GM19193 (cell line): ENCODE results near the gene HOXC11.

ENCODE experiments used
- POLR2A ChIP-seq: IDR thresholded peaks from 4 replicates; pipeline ENCODE4 v1.6.1; 2011; ENCODE audit not compliant: insufficient read depth, insufficient read length; ENCODE audit errors: extremely low read depth

HOXC11 gene

DNA sequence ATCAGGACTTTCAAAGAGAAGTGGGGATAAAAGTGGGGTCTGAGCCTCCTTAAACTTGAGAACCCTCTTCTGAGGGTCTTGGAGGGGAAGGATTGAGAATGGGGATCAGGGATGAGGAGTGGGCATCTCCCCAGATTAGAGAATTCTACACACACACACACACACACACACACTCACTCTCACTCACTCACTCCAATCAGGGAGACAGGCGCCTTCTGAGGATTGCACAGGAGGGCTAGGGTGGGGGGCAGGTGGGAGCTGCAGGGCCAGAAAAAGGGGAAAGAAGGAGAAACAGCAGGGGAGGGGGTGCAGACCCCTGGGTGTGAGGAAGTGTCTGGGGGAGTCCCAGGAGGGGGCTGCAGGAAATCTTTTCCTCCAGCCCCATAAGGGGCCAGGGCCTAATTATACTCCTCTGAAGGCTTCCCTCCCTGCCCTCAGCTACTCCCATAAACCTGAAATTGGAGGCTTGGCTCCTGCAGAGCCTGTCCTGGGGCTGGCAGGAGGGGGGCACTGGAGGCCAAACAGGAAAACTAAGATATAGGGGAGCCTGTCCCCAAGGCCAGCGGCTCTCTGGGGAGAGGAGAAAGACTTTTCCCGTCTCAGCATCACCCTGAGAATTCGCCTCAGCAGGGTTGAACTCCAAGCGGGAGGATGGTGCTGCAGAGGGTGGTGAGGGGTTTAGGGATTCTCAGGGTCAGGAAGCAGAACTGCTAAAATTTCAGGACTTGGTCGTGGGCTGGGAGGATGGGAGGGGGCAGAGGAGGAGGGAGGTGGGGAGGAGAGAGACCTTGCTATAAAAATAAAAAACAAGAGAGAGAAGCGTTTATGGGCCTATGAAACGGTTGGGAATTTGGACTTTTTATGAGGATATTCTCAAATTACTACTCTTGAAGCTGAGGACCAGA is 28.6 kb downstream of the HOXC11 start:
- no peak for TF ChIP-seq POLR2A

DNA sequence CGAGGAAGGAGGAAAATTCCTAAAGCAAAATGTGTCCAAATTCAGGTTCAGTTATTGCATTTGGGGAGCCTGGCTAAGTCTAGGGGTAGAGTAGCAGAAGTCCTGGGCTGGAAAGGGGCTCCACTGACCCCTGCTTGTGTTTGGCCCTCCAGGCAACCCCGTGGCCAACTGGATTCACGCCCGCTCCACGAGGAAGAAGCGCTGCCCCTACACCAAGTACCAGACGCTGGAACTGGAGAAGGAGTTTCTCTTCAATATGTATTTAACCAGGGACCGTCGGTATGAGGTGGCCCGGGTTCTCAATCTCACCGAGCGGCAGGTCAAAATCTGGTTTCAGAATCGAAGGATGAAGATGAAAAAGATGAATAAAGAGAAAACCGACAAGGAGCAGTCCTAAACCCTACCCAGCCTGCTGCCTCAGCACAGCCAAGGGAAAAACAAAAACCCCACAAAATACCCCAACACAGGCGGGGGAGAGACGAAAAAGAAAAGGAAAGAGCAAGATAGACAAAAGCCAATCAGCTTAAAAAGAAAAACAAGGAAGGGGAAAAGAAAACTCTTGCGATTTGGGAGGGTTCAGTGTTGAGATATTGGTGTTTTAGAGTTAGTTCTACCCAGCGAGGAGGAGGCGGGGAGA is 29.5 kb downstream of the HOXC11 start:
- TF ChIP-seq POLR2A: no peak

DNA sequence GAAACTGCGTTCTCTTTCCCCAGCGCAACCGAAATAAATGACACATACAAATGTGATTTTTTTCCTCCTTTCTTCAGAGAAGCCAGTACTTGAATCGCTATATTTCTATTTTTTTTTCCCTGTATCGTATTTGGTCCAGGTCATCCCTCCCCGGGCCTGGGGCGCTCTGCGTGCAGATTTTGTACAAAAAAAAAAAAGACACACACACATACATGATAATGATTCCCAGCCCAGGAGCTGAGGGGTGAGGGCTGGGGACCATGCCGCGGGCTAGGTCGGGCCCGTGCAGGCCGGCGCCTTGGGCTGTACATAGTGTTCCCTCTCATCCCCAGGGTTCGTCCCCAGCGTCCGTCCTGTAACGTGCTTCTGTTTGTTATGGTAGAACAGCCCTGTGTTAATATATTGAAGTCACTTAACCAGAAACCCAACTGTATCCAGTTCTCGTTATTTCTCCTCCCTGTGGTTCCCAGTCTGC is 30.0 kb downstream of the HOXC11 start:
- no peak for TF ChIP-seq POLR2A

DNA sequence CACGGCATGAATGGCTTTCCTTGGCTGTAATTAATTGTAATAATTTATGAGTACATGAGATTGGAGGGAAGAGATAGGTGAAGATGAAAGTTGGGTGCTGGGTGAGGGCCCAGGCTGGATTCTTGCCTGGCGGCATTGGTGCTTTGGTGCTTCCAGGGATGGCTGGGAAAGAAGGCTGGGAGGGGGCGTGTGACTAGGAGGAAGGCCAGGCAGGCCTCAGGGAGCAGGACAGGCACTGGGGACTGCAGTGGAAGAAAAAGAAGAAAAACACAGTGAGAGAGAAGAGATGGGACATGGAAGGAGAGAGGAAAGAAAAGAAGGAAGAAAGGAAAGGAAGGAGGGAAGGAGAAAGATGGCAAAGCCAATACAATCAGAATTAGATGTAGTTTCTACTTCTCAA is 30.7 kb downstream of the HOXC11 start:
- TF ChIP-seq POLR2A: no peak

DNA sequence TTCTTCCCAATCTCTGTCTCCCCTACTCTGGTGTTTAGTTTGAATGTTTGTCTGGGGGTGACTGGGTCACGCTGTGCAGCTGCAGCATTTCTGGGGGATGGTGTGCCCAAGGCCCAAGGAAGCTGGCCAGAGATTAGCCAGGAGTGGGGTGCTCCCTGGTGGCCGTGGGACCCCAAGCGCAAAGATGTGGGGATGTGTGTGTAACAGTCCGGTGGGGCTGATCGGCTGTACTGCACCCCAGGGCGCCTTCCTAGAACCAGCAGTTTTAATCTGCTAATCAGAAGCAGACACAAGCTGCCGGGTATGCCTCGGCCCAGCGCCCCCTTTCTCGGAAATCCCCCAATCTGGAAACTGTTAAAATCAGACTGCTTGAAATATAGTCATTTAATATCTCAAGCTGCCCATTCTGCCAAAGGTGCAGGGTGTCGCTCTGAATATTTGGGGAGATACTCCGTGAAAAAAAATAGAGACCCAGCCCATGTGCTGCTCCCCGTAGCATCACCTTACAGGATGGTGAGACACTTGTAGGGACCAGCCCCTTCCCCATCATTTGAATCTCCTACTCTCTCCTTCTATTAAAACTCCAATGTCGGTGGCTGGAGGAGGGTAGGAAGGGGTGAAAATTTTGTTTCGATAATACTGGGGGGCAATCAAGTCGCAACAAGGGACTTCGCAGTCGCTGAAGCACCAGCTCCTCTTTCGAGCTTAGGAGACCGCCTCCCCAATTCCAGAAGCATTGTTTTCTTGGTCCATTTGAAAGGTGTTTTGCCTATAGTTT is 31.3 kb downstream of the HOXC11 start:
- no peak for TF ChIP-seq POLR2A

DNA sequence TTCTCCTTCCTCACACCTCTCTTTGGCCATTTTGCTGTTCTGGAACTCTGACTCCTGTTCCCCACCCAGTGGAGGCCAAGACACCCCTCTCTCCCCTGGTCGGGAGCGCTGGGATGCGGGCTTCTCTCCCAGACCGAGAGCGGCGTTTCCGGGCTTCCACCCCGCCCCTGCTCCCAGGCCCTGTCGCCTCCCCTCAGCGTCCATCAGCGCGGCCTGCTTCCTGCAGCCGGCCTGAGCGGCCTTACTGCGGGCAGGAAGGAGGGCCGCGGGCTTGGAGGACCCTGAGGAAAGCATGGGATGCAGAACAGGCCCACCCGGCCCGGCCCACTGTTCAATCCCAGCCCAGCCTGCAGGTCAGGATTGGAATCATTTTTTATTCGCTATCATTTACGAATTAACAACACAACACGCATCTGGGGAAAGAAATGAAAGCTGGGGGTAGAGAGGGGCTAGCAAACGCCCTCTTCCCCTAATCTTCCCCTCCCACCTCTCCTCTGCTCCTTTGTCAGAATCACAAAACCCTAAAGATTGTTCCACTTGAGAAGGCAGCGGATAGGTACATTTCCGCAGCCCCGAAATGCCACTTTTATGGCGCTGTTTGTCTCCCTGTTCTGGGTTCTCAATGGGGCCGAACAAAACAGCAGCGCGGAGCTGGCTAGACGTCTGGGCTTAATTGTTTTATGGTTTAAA is 32.1 kb downstream of the HOXC11 start:
- no peak for TF ChIP-seq POLR2A

DNA sequence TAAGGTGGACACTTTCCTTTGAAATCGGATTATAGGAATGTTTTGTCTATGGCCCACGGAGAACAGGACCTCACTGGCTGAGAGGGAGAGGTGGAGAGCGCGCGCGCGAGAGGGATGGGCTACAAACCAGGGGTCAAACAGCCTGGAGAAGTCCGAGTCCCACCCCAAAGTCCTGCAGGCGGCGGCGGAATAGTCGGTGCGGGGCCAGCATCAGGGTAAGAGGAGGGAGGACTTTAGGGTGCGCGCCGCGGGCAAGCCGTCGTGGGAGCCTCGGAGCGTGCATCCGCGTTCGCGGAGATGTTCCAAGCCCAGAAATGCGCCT is 32.6 kb downstream of the HOXC11 start:
- TF ChIP-seq POLR2A: no peak

DNA sequence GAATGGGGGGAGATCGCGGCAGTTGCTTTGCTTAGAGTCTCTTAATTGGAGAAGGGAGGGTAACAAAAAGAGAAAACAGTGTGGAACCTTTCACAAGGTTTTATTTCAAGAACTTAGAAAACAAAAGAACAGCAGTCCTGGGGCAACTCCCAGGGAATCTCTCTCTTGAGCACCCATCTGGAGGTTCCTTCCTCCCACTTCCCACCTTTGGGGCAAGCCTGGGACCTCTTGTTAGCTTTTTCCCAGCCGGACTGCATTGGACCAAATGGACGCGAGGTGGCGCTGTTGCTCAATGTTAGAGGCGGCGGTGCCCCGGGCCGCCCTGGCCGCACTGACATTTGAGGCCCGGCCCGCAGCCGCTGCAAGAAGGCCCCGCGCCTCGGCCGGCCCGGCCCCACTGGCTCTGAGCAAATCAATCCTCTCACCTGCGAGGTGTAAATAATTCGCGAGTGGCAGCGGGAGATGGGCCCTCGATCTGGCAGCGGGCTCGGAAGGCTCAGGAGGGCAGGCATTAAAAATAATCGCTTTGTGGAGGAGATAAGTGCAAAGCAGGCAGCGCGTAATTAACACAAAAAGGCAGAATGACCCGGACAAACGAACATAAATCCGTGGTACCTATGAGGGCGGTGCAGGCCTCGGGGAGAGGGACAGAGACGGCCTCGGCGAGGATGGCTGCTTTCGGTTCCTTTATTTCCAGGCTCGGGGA is 33.1 kb downstream of the HOXC11 start:
- TF ChIP-seq POLR2A: no peak

DNA sequence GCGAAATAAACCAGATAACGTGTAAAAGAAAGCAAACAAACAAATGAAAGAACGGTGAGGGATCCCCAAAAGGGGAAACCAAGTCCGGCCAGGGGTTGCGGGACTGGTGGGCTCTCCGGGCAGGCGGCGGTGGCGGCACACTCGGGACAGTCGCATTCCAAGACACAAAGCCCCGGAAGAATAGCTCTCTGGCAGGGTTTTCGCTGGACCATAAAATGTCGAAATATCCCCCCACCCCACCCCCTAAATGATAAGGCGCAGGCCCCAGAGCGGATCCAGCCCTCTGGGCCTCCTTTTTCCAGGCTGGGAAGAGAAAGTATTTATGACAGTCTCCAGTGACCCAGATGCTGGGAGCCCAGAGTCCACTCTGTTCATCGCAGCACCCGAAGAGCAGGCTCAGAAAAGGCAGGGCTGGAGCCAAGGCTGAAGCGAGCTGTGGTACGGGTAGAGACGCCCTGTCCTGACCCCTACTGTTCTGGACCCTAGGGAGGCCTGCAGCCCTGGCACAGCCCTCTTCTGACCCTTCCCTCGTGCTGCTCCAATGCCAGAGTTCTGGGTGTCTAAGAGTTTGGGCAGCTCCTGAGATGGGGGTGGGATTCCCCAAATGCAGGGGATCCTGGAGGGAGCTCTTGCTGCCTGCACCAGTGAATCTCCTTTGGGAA is 33.8 kb downstream of the HOXC11 start:
- no peak for TF ChIP-seq POLR2A

DNA sequence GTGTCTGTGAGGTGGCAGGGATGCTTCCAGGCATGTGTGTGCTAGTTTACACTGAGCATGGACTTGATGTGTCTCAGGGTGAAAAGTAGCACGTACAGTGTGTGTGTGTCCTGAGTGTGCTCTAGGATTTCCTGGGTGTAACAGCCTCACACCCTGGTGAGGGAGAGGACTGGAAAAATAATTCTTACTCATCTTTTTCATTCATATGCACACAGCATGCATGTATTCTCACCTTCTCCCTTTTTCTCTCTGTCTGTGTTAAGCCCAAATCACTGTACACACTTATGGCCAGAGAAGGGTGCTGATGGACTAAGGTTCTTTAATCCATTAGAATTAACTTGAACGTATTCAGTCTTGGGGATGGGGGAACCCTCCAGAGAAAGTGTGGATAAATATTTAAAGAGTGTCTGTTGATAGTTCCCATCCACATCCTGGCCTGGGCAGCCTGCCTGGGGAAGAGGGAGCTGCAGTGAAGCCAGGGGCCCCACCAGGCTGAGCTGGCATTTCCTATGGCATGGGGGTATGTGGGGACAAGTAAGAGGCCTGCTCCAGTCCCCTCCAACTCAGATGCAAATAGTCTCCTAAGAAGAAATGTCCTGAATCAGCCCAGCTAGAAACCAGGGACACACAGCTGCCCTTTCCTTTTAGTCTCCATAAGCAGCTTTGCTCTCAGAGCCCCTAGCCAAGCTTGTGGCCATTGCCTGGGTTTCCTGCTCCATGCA is 34.8 kb downstream of the HOXC11 start:
- no peak for TF ChIP-seq POLR2A

DNA sequence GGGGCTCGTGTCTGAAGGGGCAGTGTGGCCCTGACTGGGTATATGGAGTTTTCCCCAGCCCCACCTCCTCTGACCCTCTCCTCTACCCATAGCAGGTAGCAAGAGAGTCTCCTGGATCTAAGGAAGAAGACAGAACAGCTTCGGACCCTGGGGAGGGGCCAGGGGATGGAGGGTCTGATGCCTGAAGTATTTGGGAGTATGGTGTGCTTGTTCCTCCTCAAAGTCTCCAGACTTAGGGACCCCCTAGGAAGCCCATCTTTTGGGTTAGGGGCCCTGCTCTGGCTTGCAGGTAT is 35.3 kb downstream of the HOXC11 start:
- no peak for TF ChIP-seq POLR2A

DNA sequence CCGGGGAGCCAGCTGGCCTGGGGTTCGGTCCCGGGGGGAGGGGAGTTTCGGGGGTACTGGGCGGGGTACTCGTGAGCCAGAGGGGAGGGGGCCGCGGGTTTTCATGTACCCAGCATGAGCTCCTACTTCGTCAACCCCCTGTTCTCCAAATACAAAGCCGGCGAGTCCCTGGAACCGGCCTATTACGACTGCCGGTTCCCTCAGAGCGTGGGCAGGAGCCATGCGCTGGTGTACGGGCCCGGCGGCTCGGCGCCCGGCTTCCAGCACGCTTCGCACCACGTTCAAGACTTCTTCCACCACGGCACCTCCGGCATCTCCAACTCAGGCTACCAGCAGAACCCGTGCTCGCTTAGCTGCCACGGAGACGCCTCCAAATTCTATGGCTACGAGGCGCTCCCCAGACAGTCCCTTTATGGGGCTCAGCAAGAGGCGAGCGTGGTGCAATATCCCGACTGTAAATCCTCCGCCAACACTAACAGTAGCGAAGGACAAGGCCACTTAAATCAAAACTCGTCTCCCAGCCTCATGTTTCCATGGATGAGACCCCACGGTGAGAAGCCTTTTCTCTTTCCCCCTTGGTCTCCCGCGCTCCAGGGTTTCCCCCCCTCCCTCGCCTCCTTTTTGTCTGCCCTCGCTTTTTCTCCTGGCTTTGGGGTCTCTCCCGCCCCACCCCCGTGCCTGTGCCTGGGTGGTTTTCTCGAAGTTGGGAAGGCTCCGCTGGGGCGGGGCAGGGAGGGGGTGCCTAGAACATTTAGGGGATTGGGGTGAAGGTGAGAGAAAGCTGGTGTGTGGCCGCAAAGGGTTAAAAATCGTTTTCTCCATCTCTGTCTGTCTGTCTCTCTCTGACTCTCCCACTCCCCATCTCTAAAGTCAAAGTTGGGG is 36.5 kb downstream of the HOXC11 start:
- no peak for TF ChIP-seq POLR2A
